Kidney (tissue), 14 donors: Measurements from ENCODE around the gene LST1. TPM values are rescaled to one million over a fixed set of nuclear protein-coding genes. Genes with fewer than 3 reads are reported as not detected.
"Not testable (repeated sequence)": the region's sequence is repeated elsewhere in the genome, so short reads cannot be mapped to it uniquely, and the experiment has no call there.

Experiments used
- DNase-seq, 5 donors: peaks; one replicate each; pipeline ENCODE4 v3.0.0-alpha.2; 2013 to 2020
- FAIRE-seq: peaks from 2 replicates; lab custom pipeline; 2012; peaks lifted over from hg19 to GRCh38; lab: Jason Lieb, UNC
- H3K27ac ChIP-seq, 2 donors: one replicate each; pipeline ENCODE4 v1.7.0; 2013; ENCODE audit warnings: low read depth in 2 of 2, low read length in 2 of 2, inconsistent platforms in 1 of 2
- H3K27me3 ChIP-seq: one replicate; pipeline ENCODE4 v1.7.1; 2013; ENCODE audit warnings: low read length, inconsistent platforms; ENCODE audit not compliant: control insufficient read depth, insufficient read depth
- H3K36me3 ChIP-seq, 3 donors: one replicate each; pipeline versions ENCODE4 v1.7.0 to v1.7.1; 2013; ENCODE audit warnings: low read length in 3 of 3, control low read depth in 1 of 3, inconsistent platforms in 1 of 3; ENCODE audit not compliant: insufficient read depth in 3 of 3, control insufficient read depth in 2 of 3
- H3K4me1 ChIP-seq, 3 donors: one replicate each; pipeline versions ENCODE4 v1.7.0 to v1.7.1; 2013; ENCODE audit warnings: low read length in 3 of 3, inconsistent platforms in 1 of 3, low read depth in 1 of 3; ENCODE audit not compliant: control insufficient read depth in 2 of 3, insufficient read depth in 2 of 3
- H3K4me3 ChIP-seq, 3 donors: one replicate each; pipeline versions ENCODE4 v1.7.0 to v1.8.1; 2013; ENCODE audit warnings: low read length in 3 of 3, control low read depth in 1 of 3, inconsistent platforms in 1 of 3
- H3K9ac ChIP-seq, 3 donors: one replicate each; pipeline versions ENCODE4 v1.7.0 to v1.7.1; 2013; ENCODE audit warnings: low read length in 3 of 3, control low read depth in 1 of 3, inconsistent platforms in 1 of 3
- H3K9me3 ChIP-seq, 3 donors: one replicate each; pipeline versions ENCODE4 v1.7.0 to v1.7.1; 2013; ENCODE audit warnings: low read length in 3 of 3, control low read depth in 1 of 3, inconsistent platforms in 1 of 3; ENCODE audit not compliant: control insufficient read depth in 2 of 3, insufficient read depth in 1 of 3
- intact Hi-C: fragments of 100-400 bp; cut with DNase I; formaldehyde crosslinking; loops from one replicate; pipeline ENCODE4 v1.11.1; 2022
- polyA plus RNA-seq: library from polyadenylated mRNA; stranded (reverse); fragments of 350-450 nt; fragmentation: Illumina TruSeq; extraction: RNeasy Lipid Tissue Mini Kit (QIAGEN cat#74804); gene quantifications from one replicate; pipeline ENCODE4 v1.2.3, GENCODE V29; 2014; ENCODE audit warnings: low read depth, low replicate concordance; ENCODE audit not compliant: insufficient read depth
- total RNA-seq: library from RNA; stranded (reverse); fragmentation: NEBNext Ultra II Directional; extraction: Animal tissue kit (Norgen Biotek cat#: 25700); gene quantifications from one replicate; pipeline ENCODE4 v1.2.1, GENCODE V29; 2021
- TF ChIP-seq, protein P1 (sequence below): IDR thresholded peaks from 3 replicates; pipeline ENCODE4 v1.5.1; 2012; ENCODE audit warnings: mild to moderate bottlenecking, moderate library complexity, borderline replicate concordance; ENCODE audit not compliant: insufficient read depth; ENCODE audit errors: extremely low read depth
- donor health status: control.
- donor health status: control.
- donor health status: control.
- donor health status: control.
- donor health status: control.
- donor health status: DM: yes; HTN: yes; CAD: no.
- donor health status: Normal renal cell carcinoma (clear cell type).

The LST1 gene
- total and polyA plus RNA-seq, 2 donors from 2014 or later, result 14.8 to 31.5 TPM

DNA sequence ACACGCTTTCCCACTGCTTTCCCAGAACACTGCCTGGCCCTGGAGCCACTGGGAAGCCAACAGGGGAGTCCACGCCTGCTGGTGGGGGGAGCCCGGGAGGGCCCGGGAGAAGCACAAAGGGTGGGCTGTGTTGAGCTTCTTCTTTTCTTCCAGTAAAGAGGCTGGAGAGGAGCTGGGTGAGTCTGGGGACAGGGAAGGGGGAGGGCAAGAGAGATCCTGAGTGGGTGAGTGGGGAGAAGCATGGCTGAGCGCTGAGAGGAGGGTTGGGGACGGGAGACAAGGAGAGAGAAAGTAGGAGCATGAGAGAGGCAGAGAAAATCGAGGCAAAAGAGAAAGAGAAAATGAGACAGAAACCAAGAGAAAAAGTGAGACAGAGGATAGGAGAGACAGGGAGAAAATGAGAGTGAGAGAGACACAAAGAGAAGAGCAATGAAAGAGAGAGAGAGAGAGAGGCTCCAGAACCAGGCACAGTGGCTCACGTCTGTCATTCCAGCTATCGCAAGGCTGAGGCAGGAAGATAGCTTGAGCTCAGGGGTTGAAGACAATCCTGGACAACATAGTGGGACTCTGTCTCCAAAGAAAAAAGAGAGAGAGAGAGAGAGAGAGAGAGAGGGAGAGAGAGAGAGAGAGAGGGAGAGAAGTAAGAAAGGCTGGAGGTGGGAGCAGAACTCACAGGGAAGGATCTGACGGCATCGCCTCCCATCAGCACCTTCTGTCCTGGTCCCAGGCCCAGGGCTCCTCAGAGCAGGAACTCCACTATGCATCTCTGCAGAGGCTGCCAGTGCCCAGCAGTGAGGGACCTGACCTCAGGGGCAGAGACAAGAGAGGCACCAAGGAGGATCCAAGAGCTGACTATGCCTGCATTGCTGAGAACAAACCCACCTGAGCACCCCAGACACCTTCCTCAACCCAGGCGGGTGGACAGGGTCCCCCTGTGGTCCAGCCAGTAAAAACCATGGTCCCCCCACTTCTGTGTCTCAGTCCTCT, 2.0 kb downstream of the LST1 start:
- TF ChIP-seq, protein P1, sequence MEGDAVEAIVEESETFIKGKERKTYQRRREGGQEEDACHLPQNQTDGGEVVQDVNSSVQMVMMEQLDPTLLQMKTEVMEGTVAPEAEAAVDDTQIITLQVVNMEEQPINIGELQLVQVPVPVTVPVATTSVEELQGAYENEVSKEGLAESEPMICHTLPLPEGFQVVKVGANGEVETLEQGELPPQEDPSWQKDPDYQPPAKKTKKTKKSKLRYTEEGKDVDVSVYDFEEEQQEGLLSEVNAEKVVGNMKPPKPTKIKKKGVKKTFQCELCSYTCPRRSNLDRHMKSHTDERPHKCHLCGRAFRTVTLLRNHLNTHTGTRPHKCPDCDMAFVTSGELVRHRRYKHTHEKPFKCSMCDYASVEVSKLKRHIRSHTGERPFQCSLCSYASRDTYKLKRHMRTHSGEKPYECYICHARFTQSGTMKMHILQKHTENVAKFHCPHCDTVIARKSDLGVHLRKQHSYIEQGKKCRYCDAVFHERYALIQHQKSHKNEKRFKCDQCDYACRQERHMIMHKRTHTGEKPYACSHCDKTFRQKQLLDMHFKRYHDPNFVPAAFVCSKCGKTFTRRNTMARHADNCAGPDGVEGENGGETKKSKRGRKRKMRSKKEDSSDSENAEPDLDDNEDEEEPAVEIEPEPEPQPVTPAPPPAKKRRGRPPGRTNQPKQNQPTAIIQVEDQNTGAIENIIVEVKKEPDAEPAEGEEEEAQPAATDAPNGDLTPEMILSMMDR, result no peak
- FAIRE-seq, result no peak
- intact Hi-C loops, result no loop called here
- Histone ChIP-seq H3K27me3 (no peaks in the 10 kb centered on the region), H3K36me3 (no peaks in the 10 kb centered on the region), H3K9me3 (no peaks in the 10 kb centered on the region), H3K4me1 (peaks cover 0 to 3% (median 0%) of the 10 kb centered on the region in 3 donors), H3K4me3 (no peak overlapping the region), H3K27ac (no peak overlapping the region), H3K9ac (no peak overlapping the region)
- no peak for DNase-seq

DNA sequence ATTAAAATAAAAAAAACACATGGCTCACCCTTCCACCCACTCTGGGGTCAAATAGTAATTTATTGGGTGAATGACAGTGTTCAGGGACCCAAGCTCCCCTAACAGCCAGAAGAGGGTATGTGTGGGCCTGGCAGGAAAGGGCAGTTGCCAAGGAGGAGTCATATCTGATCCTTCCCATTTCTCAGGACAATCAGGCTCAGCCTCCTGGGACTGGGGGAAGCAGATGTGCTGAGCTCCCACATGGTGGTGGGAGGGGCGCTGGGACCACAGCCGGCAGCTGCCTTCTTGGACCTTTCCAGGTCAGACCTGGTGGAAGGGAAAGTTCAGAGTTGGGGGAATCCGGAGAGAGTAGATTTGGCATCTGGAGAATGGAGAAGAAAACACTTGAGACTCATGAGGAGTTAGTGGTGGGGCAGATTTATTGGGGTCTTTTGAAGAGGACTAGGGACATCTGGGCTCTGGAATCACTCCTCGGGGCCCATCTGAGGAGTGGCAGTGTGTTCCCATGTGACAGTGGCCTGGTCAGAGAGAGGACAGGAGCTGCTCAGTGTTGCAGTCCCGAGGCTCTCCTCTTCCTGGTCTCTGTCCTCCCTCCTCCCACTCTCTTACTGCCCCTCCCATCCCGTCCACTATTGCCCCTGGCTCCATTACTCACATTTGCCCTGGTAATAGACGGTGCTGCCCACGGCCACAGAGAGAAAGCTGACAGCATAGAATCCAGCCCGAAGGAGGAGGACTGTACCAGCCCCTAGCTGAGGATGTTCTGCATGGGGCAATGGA, 3.0 kb downstream of the LST1 start:
- no peak for FAIRE-seq
- TF ChIP-seq, protein P1, result no peak
- Histone ChIP-seq H3K9ac (no peak overlapping the region), H3K27me3 (no peaks in the 10 kb centered on the region), H3K27ac (no peak overlapping the region), H3K9me3 (no peaks in the 10 kb centered on the region), H3K36me3 (no peaks in the 10 kb centered on the region), H3K4me1 (peaks cover 0 to 3% (median 0%) of the 10 kb centered on the region in 3 donors), H3K4me3 (no peak overlapping the region)
- DNase-seq, result no peak
- intact Hi-C loops, result no loop called here

DNA sequence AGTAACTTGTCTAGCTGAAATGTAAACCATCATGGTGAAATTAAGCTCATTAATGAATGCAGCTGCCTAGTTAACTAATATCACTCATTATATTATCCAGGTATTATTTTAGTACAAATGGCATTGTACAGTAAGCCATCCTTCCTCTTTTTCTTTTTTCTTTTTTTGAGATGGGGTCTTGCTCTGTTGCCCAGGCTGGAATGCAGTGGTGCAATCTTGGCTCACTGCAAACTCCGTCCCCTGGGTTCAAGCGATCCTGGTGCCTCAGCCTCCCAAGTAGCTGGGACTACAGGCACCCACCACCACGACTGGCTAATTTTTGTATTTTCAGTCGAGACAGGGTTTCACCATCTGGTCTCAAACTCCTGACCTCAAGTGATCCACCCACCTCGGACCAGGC, 4.6 kb downstream of the LST1 start:
- H3K4me1 ChIP-seq, H3K9me3 ChIP-seq, H3K27ac ChIP-seq, H3K9ac ChIP-seq, intact Hi-C loops, H3K27me3 ChIP-seq, H3K4me3 ChIP-seq, FAIRE-seq, DNase-seq, H3K36me3 ChIP-seq: not testable (repeated sequence)

DNA sequence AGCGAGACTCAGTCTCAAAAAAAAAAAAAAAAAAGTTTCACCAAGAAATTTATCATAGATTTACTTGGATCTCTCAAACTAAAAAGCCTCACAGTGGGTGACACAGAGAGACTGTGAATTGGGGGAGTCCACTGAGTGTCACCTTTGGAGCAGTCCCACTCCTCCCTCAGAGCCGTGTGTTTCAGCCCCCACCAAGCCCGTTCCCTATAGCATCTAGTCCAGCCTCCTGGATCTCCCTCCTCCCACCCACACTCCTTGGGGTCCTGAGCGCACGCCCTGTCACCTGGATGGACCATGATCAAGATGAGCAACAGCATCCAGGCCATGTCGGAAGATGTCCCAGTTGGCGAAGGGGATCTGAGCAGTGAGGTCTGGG, 6.3 kb downstream of the LST1 start:
- H3K9me3 ChIP-seq, result no peaks in the 10 kb centered on the region
- H3K36me3 ChIP-seq, result no peaks in the 10 kb centered on the region
- no peak overlapping the region for H3K27ac ChIP-seq
- H3K27me3 ChIP-seq, result no peaks in the 10 kb centered on the region
- peak in 1 of 5 donors; percentile 60 for DNase-seq
- no peak for FAIRE-seq
- intact Hi-C loops, result no loop called here
- H3K9ac ChIP-seq, result no peak overlapping the region
- no peak overlapping the region for H3K4me3 ChIP-seq
- TF ChIP-seq, protein P1, result no peak
- no peaks in the 10 kb centered on the region for H3K4me1 ChIP-seq
